ENCODE results near the gene OLFM3. TPM values are rescaled to one million over a fixed set of nuclear protein-coding genes. Genes with fewer than 3 reads are reported as not detected.

The OLFM3 gene
- total and polyA plus RNA-seq, 2 experiments from 2014 or later = 0.21 to 0.31 TPM

- H2AFZ ChIP-seq = no peak overlapping the region
- Mint-ChIP-seq H3K4me1 (no peaks in the 10 kb centered on the region), H3K27ac (no peak overlapping the region), H3K27me3 (ENCODE audit: insufficient read depth, low read depth, poor library complexity) (no peaks in the 10 kb centered on the region), H3K4me3 (no peak overlapping the region), H3K9me3 (no peaks in the 10 kb centered on the region), H3K36me3 (ENCODE audit: low read depth) (no peaks in the 10 kb centered on the region)
- no peaks in the 10 kb centered on the region for H3K4me1 ChIP-seq (ENCODE audit: insufficient read depth)
- H4K20me1 ChIP-seq (replicated peaks; ENCODE audit: insufficient read depth) = no peaks in the 10 kb centered on the region
- H3F3A ChIP-seq (replicated peaks; ENCODE audit: low read depth) = no peaks in the 10 kb centered on the region
- H3K4me2 ChIP-seq = no peak overlapping the region
- H3K79me2 ChIP-seq (replicated peaks; ENCODE audit: insufficient read depth) = no peaks in the 10 kb centered on the region
- H3K27ac ChIP-seq (ENCODE audit: low read depth) = no peak overlapping the region
- no peak for TF ChIP-seq STAT1 (IDR thresholded peaks at IDR 0.05; ENCODE audit: unreplicated experiment)
- no peak for TF ChIP-seq ZNF462 (CRISPR knock-in tag; IDR thresholded peaks at IDR 0.05)
- TF ChIP-seq POLR2AphosphoS5 (IDR thresholded peaks at IDR 0.05; ENCODE audit: low read depth) = no peak
- no peak for TF ChIP-seq NANOG (IDR thresholded peaks at IDR 0.05; ENCODE audit: borderline replicate concordance)
- no peak for TF ChIP-seq EZH2 (IDR thresholded peaks at IDR 0.05; ENCODE audit: low read depth, unreplicated experiment)
- TF ChIP-seq ZNF114 (CRISPR knock-in tag; IDR thresholded peaks at IDR 0.05) = no peak
- no peak for DNase-seq (ENCODE audit: low spot score)
- ATAC-seq = no peak
- no peak overlapping the region for H3K4me3 ChIP-seq
- no peaks in the 10 kb centered on the region for H3K9me2 ChIP-seq (ENCODE audit: insufficient read depth)
- H3K27me3 ChIP-seq (ENCODE audit: insufficient read depth) = no peaks in the 10 kb centered on the region
- no peaks in the 10 kb centered on the region for H3K36me3 ChIP-seq (ENCODE audit: insufficient read depth)
These were observed 43.1 kb downstream of the OLFM3 start for GRCh38 chr1:101953623-101954022.

GRCh38 chr1:101945884-101946283 is 50.8 kb downstream of the OLFM3 start:
- Mint-ChIP-seq H3K4me1 (no peaks in the 10 kb centered on the region), H3K36me3 (ENCODE audit: low read depth) (no peaks in the 10 kb centered on the region), H3K27me3 (ENCODE audit: insufficient read depth, low read depth, poor library complexity) (no peaks in the 10 kb centered on the region), H3K27ac (no peak overlapping the region), H3K9me3 (no peaks in the 10 kb centered on the region), H3K4me3 (no peak overlapping the region)
- Histone ChIP-seq H2AFZ (no peak overlapping the region), H3K27me3 (ENCODE audit: insufficient read depth) (no peaks in the 10 kb centered on the region), H3K36me3 (ENCODE audit: insufficient read depth) (no peaks in the 10 kb centered on the region), H3K9me2 (ENCODE audit: insufficient read depth) (no peaks in the 10 kb centered on the region; the same call in 1 of the 2 replicates), H3K27ac (ENCODE audit: low read depth) (no peak overlapping the region), H3K4me3 (no peak overlapping the region), H3K4me1 (ENCODE audit: insufficient read depth) (no peaks in the 10 kb centered on the region), H3K4me2 (no peak overlapping the region), H3F3A (replicated peaks; ENCODE audit: low read depth) (no peaks in the 10 kb centered on the region), H4K20me1 (replicated peaks; ENCODE audit: insufficient read depth) (no peaks in the 10 kb centered on the region), H3K79me2 (replicated peaks; ENCODE audit: insufficient read depth) (no peaks in the 10 kb centered on the region)
- ATAC-seq (no peak), DNase-seq (ENCODE audit: low spot score) (peak; percentile 30)
- TF ChIP-seq CREB1 (CRISPR knock-in tag; IDR thresholded peaks at IDR 0.05; ENCODE audit: low read depth) = no peak
- TF ChIP-seq CTCF (conservative IDR thresholded peaks at IDR 0.05; ENCODE audit: low read depth in 2 of 2) = 0 out of 4 replicates have a peak, but pooled peaks have one; percentile 6 to 16
